Measurements from ENCODE around the gene CECR2. TPM values are rescaled to one million over a fixed set of nuclear protein-coding genes. Genes with fewer than 3 reads are reported as not detected.

Gene CECR2
- total and polyA plus RNA-seq, 10 of the 15 experiments (the other 5 are each of a cell fraction or from before 2014, with no cell fraction given) = 0.01 to 0.08 (median 0.01) TPM; not detected in 7

GRCh38 chr22:17334059-17334458 lies 35.2 kb upstream of the CECR2 start:
- no peaks in the 10 kb centered on the region for H4K20me1 ChIP-seq (ENCODE audit: control insufficient read depth, insufficient read depth)
- no peak overlapping the region for H3K27ac ChIP-seq (ENCODE audit: control insufficient read depth, insufficient read depth)
- BruUV-seq (replicated peaks) = no TSS peak
- no peak overlapping the region for H3K9ac ChIP-seq (ENCODE audit: control insufficient read depth, insufficient read depth, low read length)
- SMC1A ChIA-PET (ENCODE audit: uncharacterized antibody, unreplicated experiment) = interaction anchor here (0.6 kb wide), 1 partner anchor 1742 kb away, joined by 3 read pairs; no protein-coding TSS in a partner anchor
- RAD21 ChIA-PET (ENCODE audit: unreplicated experiment) = interaction anchor here (1.0 kb wide), 1 partner anchor 162 kb away, joined by 3 read pairs; no protein-coding TSS in a partner anchor
- ATAC-seq (no peak), FAIRE-seq (no peak), DNase-seq (ENCODE audit: low read depth, low spot score) (no peak)
- no peak overlapping the region for H2AFZ ChIP-seq (ENCODE audit: control insufficient read depth, low read depth, low read length)
- no peak overlapping the region for H3K4me2 ChIP-seq (ENCODE audit: control insufficient read depth, insufficient read depth)
- WGBS (ENCODE audit: insufficient coverage, insufficient replicate concordance, low lambda C conversion rate, missing lambda C conversion rate) = 22% methylated on average over 6 of the region's 6 CpGs
- H3K4me3 ChIP-seq = no peak overlapping the region
- H3K4me1 ChIP-seq (ENCODE audit: control insufficient read depth, insufficient read depth, low read length) = no peaks in the 10 kb centered on the region
- intact Hi-C loops (cut with micrococcal nuclease; ENCODE audit: unreplicated experiment) (no loop called here), in situ Hi-C loops (cut with MboI) (no loop called here)
- no peaks in the 10 kb centered on the region for H3K79me2 ChIP-seq (ENCODE audit: control insufficient read depth, insufficient read depth, low read length)
- POLR2A ChIA-PET = no interaction called here
- H3K36me3 ChIP-seq (ENCODE audit: control insufficient read depth in 2 of 2, insufficient read depth in 2 of 2, low read length in 1 of 2) = no peaks in the 10 kb centered on the region
- no peaks in the 10 kb centered on the region for H3K9me3 ChIP-seq (replicated peaks; ENCODE audit: control insufficient read depth, insufficient read depth, low read length)
- no peaks in the 10 kb centered on the region; a peak in 1 of 4 replicates for H3K27me3 ChIP-seq (replicated peaks in 1 of 2; ENCODE audit: control insufficient read depth in 2 of 2, insufficient read depth in 2 of 2, low read length in 1 of 2)
- CTCF ChIA-PET = interaction anchor here (1.5 to 1.9 kb wide), 2 partner anchors 129 to 168 kb away, joined by 4 to 6 read pairs; no protein-coding TSS in a partner anchor
- no peak for TF ChIP-seq IRF4 (IDR thresholded peaks at IDR 0.05; ENCODE audit: low read depth, low read length)
- no peak for TF ChIP-seq SIX5 (IDR thresholded peaks at IDR 0.05; ENCODE audit: low read depth, low read length, severe bottlenecking)
- no peak for TF ChIP-seq ZNF687 (IDR thresholded peaks at IDR 0.05)
- no peak for TF ChIP-seq SMC3 (IDR thresholded peaks at IDR 0.05; ENCODE audit: borderline replicate concordance, low read length)
- no peak for TF ChIP-seq PRDM15 (CRISPR knock-in tag; IDR thresholded peaks at IDR 0.05)
- TF ChIP-seq MTA3 (IDR thresholded peaks at IDR 0.05; ENCODE audit: borderline replicate concordance, low read length) = no peak
- TF ChIP-seq STAT1 (conservative IDR thresholded peaks at IDR 0.05) = no peak
- no peak for TF ChIP-seq NFYB (IDR thresholded peaks at IDR 0.05; ENCODE audit: insufficient read depth, low read depth, low read length)
- TF ChIP-seq ZNF384 (IDR thresholded peaks at IDR 0.05; ENCODE audit: borderline replicate concordance, low read depth, low read length) = no peak
- no peak for TF ChIP-seq ATF7 (IDR thresholded peaks at IDR 0.05; ENCODE audit: low read depth)
